ENCODE data around the gene ELOB.

DNA sequence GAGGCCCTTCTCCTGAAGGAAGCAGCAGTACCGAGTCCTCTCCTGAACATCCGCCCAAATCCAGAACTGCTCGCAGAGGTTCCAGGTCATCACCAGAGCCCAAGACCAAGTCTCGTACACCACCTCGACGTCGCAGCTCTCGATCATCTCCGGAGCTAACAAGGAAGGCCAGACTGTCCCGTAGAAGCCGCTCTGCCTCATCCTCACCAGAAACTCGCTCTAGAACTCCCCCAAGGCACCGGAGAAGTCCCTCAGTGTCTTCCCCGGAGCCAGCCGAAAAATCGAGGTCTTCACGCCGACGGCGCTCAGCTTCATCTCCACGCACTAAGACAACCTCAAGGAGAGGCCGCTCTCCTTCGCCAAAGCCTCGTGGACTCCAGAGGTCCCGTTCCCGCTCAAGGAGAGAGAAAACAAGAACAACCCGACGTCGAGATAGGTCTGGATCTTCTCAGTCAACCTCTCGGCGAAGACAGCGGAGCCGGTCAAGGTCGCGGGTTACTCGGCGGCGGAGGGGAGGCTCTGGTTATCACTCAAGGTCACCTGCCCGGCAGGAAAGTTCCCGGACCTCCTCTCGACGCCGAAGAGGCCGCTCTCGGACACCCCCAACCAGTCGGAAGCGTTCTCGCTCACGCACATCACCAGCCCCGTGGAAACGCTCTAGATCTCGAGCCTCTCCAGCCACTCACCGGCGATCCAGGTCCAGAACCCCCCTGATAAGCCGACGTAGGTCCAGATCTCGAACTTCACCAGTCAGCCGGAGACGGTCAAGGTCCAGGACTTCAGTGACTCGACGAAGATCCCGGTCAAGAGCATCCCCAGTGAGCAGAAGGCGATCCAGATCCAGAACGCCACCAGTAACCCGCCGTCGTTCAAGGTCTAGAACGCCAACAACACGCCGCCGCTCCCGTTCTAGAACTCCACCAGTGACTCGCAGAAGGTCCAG is 11.3 kb downstream of the ELOB start:
- TF ChIP-seq, protein P1, sequence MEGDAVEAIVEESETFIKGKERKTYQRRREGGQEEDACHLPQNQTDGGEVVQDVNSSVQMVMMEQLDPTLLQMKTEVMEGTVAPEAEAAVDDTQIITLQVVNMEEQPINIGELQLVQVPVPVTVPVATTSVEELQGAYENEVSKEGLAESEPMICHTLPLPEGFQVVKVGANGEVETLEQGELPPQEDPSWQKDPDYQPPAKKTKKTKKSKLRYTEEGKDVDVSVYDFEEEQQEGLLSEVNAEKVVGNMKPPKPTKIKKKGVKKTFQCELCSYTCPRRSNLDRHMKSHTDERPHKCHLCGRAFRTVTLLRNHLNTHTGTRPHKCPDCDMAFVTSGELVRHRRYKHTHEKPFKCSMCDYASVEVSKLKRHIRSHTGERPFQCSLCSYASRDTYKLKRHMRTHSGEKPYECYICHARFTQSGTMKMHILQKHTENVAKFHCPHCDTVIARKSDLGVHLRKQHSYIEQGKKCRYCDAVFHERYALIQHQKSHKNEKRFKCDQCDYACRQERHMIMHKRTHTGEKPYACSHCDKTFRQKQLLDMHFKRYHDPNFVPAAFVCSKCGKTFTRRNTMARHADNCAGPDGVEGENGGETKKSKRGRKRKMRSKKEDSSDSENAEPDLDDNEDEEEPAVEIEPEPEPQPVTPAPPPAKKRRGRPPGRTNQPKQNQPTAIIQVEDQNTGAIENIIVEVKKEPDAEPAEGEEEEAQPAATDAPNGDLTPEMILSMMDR (IDR thresholded peaks at IDR 0.05), result no peak
- no peak for TF ChIP-seq POLR2A (IDR thresholded peaks at IDR 0.05)
